MM.1S (cell line): Measurements from ENCODE around the gene CENPX.

Experiments
- EZH2 ChIP-seq: fragments of 300-600 bp; sonication (generic); optimal IDR thresholded peaks from 2 replicates; pipeline ENCODE3; 2017; ENCODE audit warnings: low read depth, mild to moderate bottlenecking, antibody characterized with exemption, low read length, mixed read lengths
- EZH2phosphoT487 ChIP-seq: fragments of 300-600 bp; sonication (generic); IDR thresholded peaks from 2 replicates; pipeline ENCODE4 v1.6.1; 2018; ENCODE audit warnings: antibody characterized with exemption, low read length
- TF ChIP-seq, protein P1 (sequence below): fragments of 300-600 bp; sonication (generic); IDR thresholded peaks from 2 replicates; pipeline ENCODE4 v1.5.1; 2016; ENCODE audit warnings: antibody characterized with exemption, low read length, mixed read lengths

- TF ChIP-seq EZH2 (no peak), EZH2phosphoT487 (no peak)
- TF ChIP-seq, protein P1, sequence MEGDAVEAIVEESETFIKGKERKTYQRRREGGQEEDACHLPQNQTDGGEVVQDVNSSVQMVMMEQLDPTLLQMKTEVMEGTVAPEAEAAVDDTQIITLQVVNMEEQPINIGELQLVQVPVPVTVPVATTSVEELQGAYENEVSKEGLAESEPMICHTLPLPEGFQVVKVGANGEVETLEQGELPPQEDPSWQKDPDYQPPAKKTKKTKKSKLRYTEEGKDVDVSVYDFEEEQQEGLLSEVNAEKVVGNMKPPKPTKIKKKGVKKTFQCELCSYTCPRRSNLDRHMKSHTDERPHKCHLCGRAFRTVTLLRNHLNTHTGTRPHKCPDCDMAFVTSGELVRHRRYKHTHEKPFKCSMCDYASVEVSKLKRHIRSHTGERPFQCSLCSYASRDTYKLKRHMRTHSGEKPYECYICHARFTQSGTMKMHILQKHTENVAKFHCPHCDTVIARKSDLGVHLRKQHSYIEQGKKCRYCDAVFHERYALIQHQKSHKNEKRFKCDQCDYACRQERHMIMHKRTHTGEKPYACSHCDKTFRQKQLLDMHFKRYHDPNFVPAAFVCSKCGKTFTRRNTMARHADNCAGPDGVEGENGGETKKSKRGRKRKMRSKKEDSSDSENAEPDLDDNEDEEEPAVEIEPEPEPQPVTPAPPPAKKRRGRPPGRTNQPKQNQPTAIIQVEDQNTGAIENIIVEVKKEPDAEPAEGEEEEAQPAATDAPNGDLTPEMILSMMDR: no peak
These were observed 9.4 kb upstream of the CENPX start for GRCh38 chr17:82031885-82032627.
